LNCaP clone FGC (cell line): ENCODE results near the gene SHMT1.
"Not testable (repeated sequence)": the region's sequence is repeated elsewhere in the genome, so short reads cannot be mapped to it uniquely, and the experiment has no call there.

Source experiments
- DNase-seq: peaks from one replicate; pipeline ENCODE4 v3.0.0-alpha.2; 2011; ENCODE audit warnings: low read depth
- H3K4me3 ChIP-seq: 2 replicates; pipeline ENCODE4 v1.5.1; 2011; ENCODE audit warnings: mild to moderate bottlenecking, low read depth, low read length, control low read depth
- CTCF ChIP-seq: IDR thresholded peaks from 2 replicates; pipeline ENCODE4 v1.5.1; 2012; ENCODE audit warnings: mild to moderate bottlenecking; ENCODE audit not compliant: control insufficient read depth, insufficient read depth; ENCODE audit errors: extremely low read depth

The SHMT1 gene

DNA sequence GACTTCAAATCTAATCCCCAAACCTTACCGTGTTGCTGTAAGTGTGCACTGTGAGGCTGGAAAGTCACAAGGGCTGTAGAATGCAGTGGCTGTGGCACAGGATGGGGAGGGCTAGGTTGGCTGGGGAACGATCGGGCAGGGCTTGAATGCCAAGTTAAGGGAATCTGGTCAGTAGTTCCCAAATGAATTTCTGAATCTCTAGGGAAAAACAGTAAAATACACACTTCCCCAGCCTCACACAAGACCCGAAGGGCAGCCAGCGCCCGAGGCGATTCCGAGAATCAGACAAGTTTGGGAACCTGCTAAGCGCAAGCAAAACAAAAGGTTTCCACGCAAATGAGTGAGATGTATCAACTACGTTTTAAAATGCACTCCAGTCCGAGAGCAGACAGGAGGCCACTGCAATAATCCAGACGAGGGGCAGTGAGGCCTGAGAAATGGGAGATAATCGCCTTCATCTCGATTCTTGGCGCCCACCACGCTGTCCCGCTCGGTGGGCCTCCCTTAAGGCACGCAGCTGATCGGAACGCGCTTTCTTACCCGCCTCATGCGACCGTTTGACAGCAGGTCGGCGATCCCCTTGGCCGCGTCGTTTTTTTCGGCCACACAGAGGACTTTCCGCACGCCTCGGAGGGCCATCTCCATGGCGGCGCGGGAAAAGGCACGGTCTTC, 49.2 kb downstream of the SHMT1 start:
- no peak for DNase-seq
- H3K4me3 ChIP-seq: peak overlapping the region; percentile 98
- no peak for TF ChIP-seq CTCF

GRCh38 chr17:18309202-18309601, 54.1 kb downstream of the SHMT1 start:
- TF ChIP-seq CTCF: no peak
- no peak for DNase-seq
- no peak overlapping the region for H3K4me3 ChIP-seq

GRCh38 chr17:18303206-18303605, 60.1 kb downstream of the SHMT1 start:
- not testable (repeated sequence) for DNase-seq, H3K4me3 ChIP-seq

- H3K4me3 ChIP-seq: no peak overlapping the region
- TF ChIP-seq CTCF: no peak
- no peak for DNase-seq
Observed at GRCh38 chr17:18300725-18301480, 62.4 kb downstream of the SHMT1 start.

DNA sequence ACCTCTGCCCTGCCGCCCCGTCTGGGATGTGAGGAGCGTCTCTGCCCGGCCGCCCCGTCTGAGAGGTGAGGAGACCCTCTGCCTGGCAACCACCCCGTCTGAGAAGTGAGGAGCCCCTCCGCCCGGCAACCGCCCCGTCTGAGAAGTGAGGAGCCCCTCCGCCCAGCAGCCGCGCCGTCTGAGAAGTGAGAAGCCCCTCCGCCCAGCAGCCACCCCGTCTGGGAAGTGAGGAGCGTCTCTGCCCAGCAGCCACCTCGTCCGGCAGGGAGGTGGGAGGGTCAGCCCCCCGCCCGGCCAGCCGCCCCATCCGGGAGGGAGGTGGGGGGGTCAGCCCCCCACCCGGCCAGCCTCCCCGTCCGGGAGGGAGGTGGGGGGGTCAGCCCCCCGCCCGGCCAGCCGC, 65.3 kb downstream of the SHMT1 start:
- not testable (repeated sequence) for DNase-seq, H3K4me3 ChIP-seq

GRCh38 chr17:18291718-18292540, 71.4 kb downstream of the SHMT1 start:
- no peak for DNase-seq
- TF ChIP-seq CTCF: no peak
- no peak overlapping the region for H3K4me3 ChIP-seq

GRCh38 chr17:18285296-18285695, 78.1 kb downstream of the SHMT1 start:
- no peak for DNase-seq
- TF ChIP-seq CTCF: no peak
- no peak overlapping the region for H3K4me3 ChIP-seq
